HG03064 (cell line): ENCODE data around the gene SH3RF3.

ENCODE experiments used
- ATAC-seq: cut with Tn5 transposase; IDR thresholded peaks from one replicate; pipeline ENCODE4 v1.9.1; 2021; ENCODE audit warnings: low read depth; ENCODE audit not compliant: unreplicated experiment

Gene SH3RF3

GRCh38 chr2:109455731-109456691 lies 327.0 kb downstream of the SH3RF3 start:
- no peak for ATAC-seq

- ATAC-seq: no peak
Measured at GRCh38 chr2:109456776-109457175, 327.8 kb downstream of the SH3RF3 start.

- ATAC-seq: no peak
Measured at GRCh38 chr2:109457366-109457765, 328.4 kb downstream of the SH3RF3 start.

- no peak for ATAC-seq
Measured at GRCh38 chr2:109457794-109458193, 328.8 kb downstream of the SH3RF3 start.

- no peak for ATAC-seq
Measured at GRCh38 chr2:109458512-109458911, 329.5 kb downstream of the SH3RF3 start.

- no peak for ATAC-seq
Measured at GRCh38 chr2:109459485-109459884, 330.5 kb downstream of the SH3RF3 start.

GRCh38 chr2:109460553-109461324 lies 331.7 kb downstream of the SH3RF3 start:
- ATAC-seq: no peak

GRCh38 chr2:109463236-109463635 lies 334.2 kb downstream of the SH3RF3 start:
- no peak for ATAC-seq

GRCh38 chr2:109463891-109464290 lies 334.9 kb downstream of the SH3RF3 start:
- no peak for ATAC-seq

GRCh38 chr2:109466674-109467575 lies 337.9 kb downstream of the SH3RF3 start:
- no peak for ATAC-seq

- ATAC-seq: no peak
Measured at GRCh38 chr2:109467701-109468100, 338.7 kb downstream of the SH3RF3 start.

GRCh38 chr2:109468893-109469292 lies 339.9 kb downstream of the SH3RF3 start:
- ATAC-seq: no peak

- no peak for ATAC-seq
Measured at GRCh38 chr2:109471658-109472057, 342.7 kb downstream of the SH3RF3 start.

GRCh38 chr2:109472331-109472959 lies 343.4 kb downstream of the SH3RF3 start:
- no peak for ATAC-seq

GRCh38 chr2:109472974-109473373 lies 344.0 kb downstream of the SH3RF3 start:
- no peak for ATAC-seq

- no peak for ATAC-seq
Measured at GRCh38 chr2:109473616-109474318, 344.8 kb downstream of the SH3RF3 start.

GRCh38 chr2:109474319-109474825 lies 345.4 kb downstream of the SH3RF3 start:
- no peak for ATAC-seq

- ATAC-seq: no peak
Measured at GRCh38 chr2:109475531-109476210, 346.7 kb downstream of the SH3RF3 start.
